ENCODE results near the gene PTMS.

Gene PTMS

DNA sequence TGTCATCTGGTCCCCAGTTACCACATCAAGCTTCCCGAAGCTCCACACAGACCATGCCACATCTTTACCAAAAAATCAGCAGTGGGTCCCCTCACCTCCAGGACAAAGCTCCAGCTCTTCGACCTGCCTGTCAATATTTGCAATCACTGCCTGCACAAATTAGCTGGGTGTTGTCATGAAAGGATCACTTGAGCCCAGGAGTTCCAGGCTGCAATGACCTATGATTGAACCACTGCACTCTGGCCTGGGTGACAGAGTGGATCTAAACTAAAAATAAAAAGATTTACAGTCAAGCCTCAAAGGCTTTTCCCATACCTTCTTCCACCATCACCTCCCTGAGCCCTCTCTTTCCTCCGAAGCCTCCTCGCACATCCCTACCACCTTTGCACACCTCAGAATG is 30.4 kb downstream of the PTMS start:
- DNase-seq (ENCODE audit: low spot score in 2 of 2): no peak
- H3K36me3 ChIP-seq (replicated peaks): no peaks in the 10 kb centered on the region
- in situ Hi-C loops (cut with MboI; ENCODE audit: low sequenced_read_pairs): no loop called here
- H3K27me3 ChIP-seq (ENCODE audit: low read depth): peaks cover 5% of the 10 kb centered on the region; the same call in 1 of the 2 replicates
- no peaks in the 10 kb centered on the region for H3K9me3 ChIP-seq
- no peak overlapping the region for H3K4me3 ChIP-seq
- H3K4me1 ChIP-seq: no peaks in the 10 kb centered on the region

GRCh38 chr12:6799147-6799546 is 33.0 kb downstream of the PTMS start:
- in situ Hi-C loops (cut with MboI; ENCODE audit: low sequenced_read_pairs): no loop called here
- Histone ChIP-seq H3K27me3 (ENCODE audit: low read depth) (no peaks in the 10 kb centered on the region), H3K4me3 (no peak overlapping the region), H3K9me3 (no peaks in the 10 kb centered on the region; the same call in 1 of the 2 replicates), H3K4me1 (no peaks in the 10 kb centered on the region), H3K36me3 (replicated peaks) (no peaks in the 10 kb centered on the region)
- no peak for DNase-seq (ENCODE audit: low spot score in 2 of 2)

- Histone ChIP-seq H3K36me3 (replicated peaks) (no peaks in the 10 kb centered on the region), H3K4me3 (no peak overlapping the region), H3K4me1 (no peaks in the 10 kb centered on the region), H3K9me3 (no peaks in the 10 kb centered on the region; the same call in 1 of the 2 replicates), H3K27me3 (ENCODE audit: low read depth) (no peaks in the 10 kb centered on the region)
- in situ Hi-C loops (cut with MboI; ENCODE audit: low sequenced_read_pairs): no loop called here
- DNase-seq (ENCODE audit: low spot score in 2 of 2): no peak
These were observed 41.0 kb downstream of the PTMS start for GRCh38 chr12:6807170-6807569.

GRCh38 chr12:6809056-6809455 is 42.9 kb downstream of the PTMS start:
- Histone ChIP-seq H3K9me3 (no peaks in the 10 kb centered on the region), H3K36me3 (replicated peaks) (no peaks in the 10 kb centered on the region), H3K4me3 (no peak overlapping the region), H3K27me3 (ENCODE audit: low read depth) (peaks cover 4% of the 10 kb centered on the region; the same call in 1 of the 2 replicates), H3K4me1 (no peaks in the 10 kb centered on the region)
- in situ Hi-C loops (cut with MboI; ENCODE audit: low sequenced_read_pairs): no loop called here
- no peak for DNase-seq (ENCODE audit: low spot score in 2 of 2)

- no peak overlapping the region for H3K4me3 ChIP-seq
- H3K27me3 ChIP-seq (ENCODE audit: low read depth): peaks cover 4% of the 10 kb centered on the region; the same call in 1 of the 2 replicates
- H3K4me1 ChIP-seq: no peaks in the 10 kb centered on the region
- in situ Hi-C loops (cut with MboI; ENCODE audit: low sequenced_read_pairs): no loop called here
- H3K9me3 ChIP-seq: no peaks in the 10 kb centered on the region
- no peak for DNase-seq (ENCODE audit: low spot score in 2 of 2)
- no peaks in the 10 kb centered on the region for H3K36me3 ChIP-seq (replicated peaks)
These were observed 44.6 kb downstream of the PTMS start for GRCh38 chr12:6810758-6811157.

GRCh38 chr12:6813363-6813762 is 47.2 kb downstream of the PTMS start:
- DNase-seq (ENCODE audit: low spot score in 2 of 2): no peak
- in situ Hi-C loops (cut with MboI; ENCODE audit: low sequenced_read_pairs): no loop called here

GRCh38 chr12:6816598-6816997 is 50.4 kb downstream of the PTMS start:
- no peak overlapping the region for H3K4me3 ChIP-seq
- no peaks in the 10 kb centered on the region for H3K36me3 ChIP-seq (replicated peaks)
- H3K4me1 ChIP-seq: peaks cover 4% of the 10 kb centered on the region
- H3K27me3 ChIP-seq (ENCODE audit: low read depth): peaks cover 4% of the 10 kb centered on the region; the same call in 1 of the 2 replicates
- H3K9me3 ChIP-seq: no peaks in the 10 kb centered on the region
- in situ Hi-C loops (cut with MboI; ENCODE audit: low sequenced_read_pairs): no loop called here
- no peak for DNase-seq (ENCODE audit: low spot score in 2 of 2)

More at GRCh38 chr12:6813363-6813762, 47.2 kb downstream of the PTMS start:
- H3K4me1 ChIP-seq: no peaks in the 10 kb centered on the region
- H3K9me3 ChIP-seq: no peaks in the 10 kb centered on the region
- no peaks in the 10 kb centered on the region for H3K36me3 ChIP-seq (replicated peaks)
- no peak overlapping the region for H3K4me3 ChIP-seq
- peaks cover 4% of the 10 kb centered on the region; the same call in 1 of the 2 replicates for H3K27me3 ChIP-seq (ENCODE audit: low read depth)

GRCh38 chr12:6817098-6817497 is 50.9 kb downstream of the PTMS start:
- H3K36me3 ChIP-seq (replicated peaks): no peaks in the 10 kb centered on the region
- H3K9me3 ChIP-seq: no peaks in the 10 kb centered on the region
- peaks cover 8% of the 10 kb centered on the region for H3K4me1 ChIP-seq
- in situ Hi-C loops (cut with MboI; ENCODE audit: low sequenced_read_pairs): no loop called here
- peaks cover 4% of the 10 kb centered on the region; the same call in 1 of the 2 replicates for H3K27me3 ChIP-seq (ENCODE audit: low read depth)
- H3K4me3 ChIP-seq: no peak overlapping the region
- no peak for DNase-seq (ENCODE audit: low spot score in 2 of 2)

- in situ Hi-C loops (cut with MboI; ENCODE audit: low sequenced_read_pairs): no loop called here
- peaks cover 4% of the 10 kb centered on the region; the same call in 1 of the 2 replicates for H3K27me3 ChIP-seq (ENCODE audit: low read depth)
- no peaks in the 10 kb centered on the region for H3K9me3 ChIP-seq
- H3K36me3 ChIP-seq (replicated peaks): no peaks in the 10 kb centered on the region
- H3K4me1 ChIP-seq: peaks cover 9% of the 10 kb centered on the region
- H3K4me3 ChIP-seq: no peak overlapping the region
- DNase-seq (ENCODE audit: low spot score in 2 of 2): no peak
These were observed 51.5 kb downstream of the PTMS start for GRCh38 chr12:6817662-6818157.

GRCh38 chr12:6818222-6818621 is 52.1 kb downstream of the PTMS start:
- Histone ChIP-seq H3K4me1 (peaks cover 11% of the 10 kb centered on the region), H3K4me3 (no peak overlapping the region), H3K9me3 (no peaks in the 10 kb centered on the region), H3K36me3 (replicated peaks) (no peaks in the 10 kb centered on the region), H3K27me3 (ENCODE audit: low read depth) (peaks cover 4% of the 10 kb centered on the region; the same call in 1 of the 2 replicates)
- in situ Hi-C loops (cut with MboI; ENCODE audit: low sequenced_read_pairs): no loop called here
- no peak for DNase-seq (ENCODE audit: low spot score in 2 of 2)

- H3K27me3 ChIP-seq (ENCODE audit: low read depth): peaks cover 4% of the 10 kb centered on the region; the same call in 1 of the 2 replicates
- peaks cover 12% of the 10 kb centered on the region for H3K4me1 ChIP-seq
- no peaks in the 10 kb centered on the region for H3K36me3 ChIP-seq (replicated peaks)
- DNase-seq (ENCODE audit: low spot score in 2 of 2): no peak
- no peak overlapping the region for H3K4me3 ChIP-seq
- H3K9me3 ChIP-seq: no peaks in the 10 kb centered on the region
- in situ Hi-C loops (cut with MboI; ENCODE audit: low sequenced_read_pairs): no loop called here
These were observed 52.5 kb downstream of the PTMS start for GRCh38 chr12:6818645-6819044.

- in situ Hi-C loops (cut with MboI; ENCODE audit: low sequenced_read_pairs): no loop called here
- no peaks in the 10 kb centered on the region for H3K36me3 ChIP-seq (replicated peaks)
- H3K9me3 ChIP-seq: no peaks in the 10 kb centered on the region
- no peaks in the 10 kb centered on the region; the same call in 1 of the 2 replicates for H3K27me3 ChIP-seq (ENCODE audit: low read depth)
- H3K4me1 ChIP-seq: peaks cover 12% of the 10 kb centered on the region
- DNase-seq (ENCODE audit: low spot score in 2 of 2): no peak
- H3K4me3 ChIP-seq: no peak overlapping the region
These were observed 53.2 kb downstream of the PTMS start for GRCh38 chr12:6819106-6820030.

- H3K4me1 ChIP-seq: peaks cover 12% of the 10 kb centered on the region
- no peaks in the 10 kb centered on the region for H3K36me3 ChIP-seq (replicated peaks)
- in situ Hi-C loops (cut with MboI; ENCODE audit: low sequenced_read_pairs): no loop called here
- no peaks in the 10 kb centered on the region for H3K9me3 ChIP-seq
- DNase-seq (ENCODE audit: low spot score in 2 of 2): no peak
- H3K4me3 ChIP-seq: no peak overlapping the region
- no peaks in the 10 kb centered on the region for H3K27me3 ChIP-seq (ENCODE audit: low read depth)
These were observed 54.0 kb downstream of the PTMS start for GRCh38 chr12:6820166-6820565.

Data from HAP-1 (cell line).